AG09319 (cell line): ENCODE results near the gene QRFPR.
A peak's percentile ranks its signal among the peaks of the same experiment; 100 is the strongest.
"Not testable (repeated sequence)": the region's sequence is repeated elsewhere in the genome, so short reads cannot be mapped to it uniquely, and the experiment has no call there.

Source experiments
- DNase-seq: peaks from one replicate; pipeline ENCODE4 v3.0.0-alpha.2; 2010; ENCODE audit warnings: low read depth; ENCODE audit errors: extremely low read depth
- TF ChIP-seq, protein P1 (sequence below): IDR thresholded peaks from 2 replicates; pipeline ENCODE4 v1.5.1; 2011; ENCODE audit warnings: low read depth, mild to moderate bottlenecking, inconsistent platforms, low read length, moderate library complexity

The QRFPR gene

DNA sequence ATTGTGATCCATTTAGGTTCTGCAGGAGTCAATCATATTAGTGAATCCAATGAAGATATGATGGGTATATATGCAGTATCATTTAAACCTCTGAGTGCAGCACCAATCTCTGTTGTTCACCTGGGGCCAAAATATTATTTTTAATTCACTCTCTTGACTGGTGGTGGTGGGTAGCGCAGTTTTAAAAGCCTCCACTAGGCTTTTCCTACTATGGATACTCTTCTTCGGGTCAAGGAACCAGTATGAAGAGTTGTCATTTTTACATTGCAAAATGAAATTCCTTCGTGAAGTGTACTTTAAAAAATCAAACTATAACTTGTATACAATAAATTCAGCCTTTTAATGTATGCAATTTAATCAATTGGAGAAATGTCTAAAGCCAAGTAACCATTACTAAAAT is 56.5 kb downstream of the QRFPR start:
- TF ChIP-seq, protein P1, sequence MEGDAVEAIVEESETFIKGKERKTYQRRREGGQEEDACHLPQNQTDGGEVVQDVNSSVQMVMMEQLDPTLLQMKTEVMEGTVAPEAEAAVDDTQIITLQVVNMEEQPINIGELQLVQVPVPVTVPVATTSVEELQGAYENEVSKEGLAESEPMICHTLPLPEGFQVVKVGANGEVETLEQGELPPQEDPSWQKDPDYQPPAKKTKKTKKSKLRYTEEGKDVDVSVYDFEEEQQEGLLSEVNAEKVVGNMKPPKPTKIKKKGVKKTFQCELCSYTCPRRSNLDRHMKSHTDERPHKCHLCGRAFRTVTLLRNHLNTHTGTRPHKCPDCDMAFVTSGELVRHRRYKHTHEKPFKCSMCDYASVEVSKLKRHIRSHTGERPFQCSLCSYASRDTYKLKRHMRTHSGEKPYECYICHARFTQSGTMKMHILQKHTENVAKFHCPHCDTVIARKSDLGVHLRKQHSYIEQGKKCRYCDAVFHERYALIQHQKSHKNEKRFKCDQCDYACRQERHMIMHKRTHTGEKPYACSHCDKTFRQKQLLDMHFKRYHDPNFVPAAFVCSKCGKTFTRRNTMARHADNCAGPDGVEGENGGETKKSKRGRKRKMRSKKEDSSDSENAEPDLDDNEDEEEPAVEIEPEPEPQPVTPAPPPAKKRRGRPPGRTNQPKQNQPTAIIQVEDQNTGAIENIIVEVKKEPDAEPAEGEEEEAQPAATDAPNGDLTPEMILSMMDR: no peak
- DNase-seq: no peak

DNA sequence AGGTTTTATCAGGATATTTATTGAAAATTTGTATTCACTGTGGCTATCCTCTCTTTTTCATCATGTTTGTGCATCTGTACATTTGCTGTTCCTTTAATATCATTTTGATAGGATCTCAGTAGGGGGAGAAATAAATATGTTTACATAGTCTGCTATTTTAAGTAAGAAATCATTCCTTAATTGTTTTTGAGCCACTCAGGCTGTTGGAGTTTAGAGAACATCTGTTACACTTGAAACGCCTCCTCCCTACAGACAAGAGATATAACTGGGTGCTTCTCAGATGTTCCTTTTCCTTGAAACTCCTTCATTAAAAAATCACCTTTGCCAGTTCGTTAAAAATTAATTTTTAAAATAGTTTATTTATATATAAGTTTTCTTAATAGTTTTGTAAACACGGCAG is 59.4 kb downstream of the QRFPR start:
- TF ChIP-seq, protein P1: no peak
- no peak for DNase-seq

DNA sequence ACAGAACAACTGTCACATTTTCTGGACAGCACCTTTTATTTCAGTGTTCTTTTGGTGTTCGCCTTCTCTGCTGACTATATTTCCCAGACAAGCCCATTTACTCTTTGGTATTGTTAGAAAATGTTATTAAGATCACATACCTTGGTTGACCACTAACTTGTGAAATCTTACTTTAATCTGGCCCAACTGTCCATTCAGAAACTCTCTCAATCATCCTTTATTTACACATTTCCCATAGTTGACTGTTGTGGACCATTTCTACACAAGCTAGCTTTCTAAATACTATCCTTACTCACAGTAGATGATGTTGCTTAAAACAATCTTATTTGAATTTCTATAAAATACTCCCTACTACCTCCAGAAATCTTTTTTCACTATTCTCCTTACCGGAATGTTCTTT is 64.7 kb downstream of the QRFPR start:
- TF ChIP-seq, protein P1: no peak
- no peak for DNase-seq

DNA sequence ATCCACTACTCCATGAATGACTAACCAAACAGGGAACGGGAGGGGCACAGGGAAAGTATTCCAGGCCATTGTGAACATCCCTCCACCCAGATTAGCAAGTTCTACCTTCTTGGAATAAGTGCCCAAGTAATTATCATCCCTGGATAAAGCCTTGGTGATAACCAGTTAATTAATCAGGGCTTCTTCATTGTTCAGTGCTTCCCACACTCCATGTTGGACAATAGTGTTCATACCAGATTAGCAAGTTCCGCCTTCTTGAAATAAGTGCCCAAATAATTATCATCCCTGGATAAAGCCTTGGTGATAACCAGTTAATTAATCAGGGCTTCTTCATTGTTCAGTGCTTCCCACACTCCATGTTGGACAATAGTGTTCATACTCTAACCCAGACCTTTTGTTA is 67.4 kb downstream of the QRFPR start:
- DNase-seq: not testable (repeated sequence)

DNA sequence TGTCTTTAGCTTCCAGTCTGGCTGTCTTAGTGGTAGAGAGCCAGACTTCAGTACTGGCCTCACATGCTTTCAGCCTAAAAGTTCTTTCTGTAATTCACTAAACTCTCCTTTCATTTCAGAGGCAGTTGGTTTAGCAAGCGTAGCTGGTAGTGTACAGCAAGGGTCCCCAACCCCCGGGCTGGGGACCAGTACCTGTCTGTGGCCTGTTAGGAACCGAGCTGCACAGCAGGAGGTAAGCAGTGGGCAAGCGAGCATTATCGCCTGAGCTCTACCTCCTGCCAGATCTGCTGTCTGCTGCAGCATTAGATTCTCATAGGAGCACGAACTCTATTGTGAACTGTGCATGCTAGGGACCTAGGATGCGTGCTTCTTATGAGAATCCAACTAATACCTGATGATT is 72.0 kb downstream of the QRFPR start:
- DNase-seq: no peak
- TF ChIP-seq, protein P1: no peak

DNA sequence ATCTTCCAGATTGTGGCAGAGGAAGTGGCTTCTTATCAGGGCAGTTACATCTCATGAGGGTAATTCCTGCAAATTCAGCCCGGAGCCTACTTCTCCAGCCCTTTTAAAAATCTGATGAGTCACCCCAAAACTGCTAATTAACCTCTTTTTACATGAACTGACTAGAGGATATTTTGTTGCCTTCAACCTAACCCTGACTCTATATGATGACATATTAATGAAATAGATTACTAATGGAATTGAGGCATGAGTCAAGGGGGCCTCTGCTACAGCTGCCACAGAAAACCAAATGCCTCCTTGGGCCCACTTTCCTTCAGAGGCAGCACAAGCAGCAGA is 72.5 kb downstream of the QRFPR start:
- DNase-seq: no peak
- TF ChIP-seq, protein P1: no peak

DNA sequence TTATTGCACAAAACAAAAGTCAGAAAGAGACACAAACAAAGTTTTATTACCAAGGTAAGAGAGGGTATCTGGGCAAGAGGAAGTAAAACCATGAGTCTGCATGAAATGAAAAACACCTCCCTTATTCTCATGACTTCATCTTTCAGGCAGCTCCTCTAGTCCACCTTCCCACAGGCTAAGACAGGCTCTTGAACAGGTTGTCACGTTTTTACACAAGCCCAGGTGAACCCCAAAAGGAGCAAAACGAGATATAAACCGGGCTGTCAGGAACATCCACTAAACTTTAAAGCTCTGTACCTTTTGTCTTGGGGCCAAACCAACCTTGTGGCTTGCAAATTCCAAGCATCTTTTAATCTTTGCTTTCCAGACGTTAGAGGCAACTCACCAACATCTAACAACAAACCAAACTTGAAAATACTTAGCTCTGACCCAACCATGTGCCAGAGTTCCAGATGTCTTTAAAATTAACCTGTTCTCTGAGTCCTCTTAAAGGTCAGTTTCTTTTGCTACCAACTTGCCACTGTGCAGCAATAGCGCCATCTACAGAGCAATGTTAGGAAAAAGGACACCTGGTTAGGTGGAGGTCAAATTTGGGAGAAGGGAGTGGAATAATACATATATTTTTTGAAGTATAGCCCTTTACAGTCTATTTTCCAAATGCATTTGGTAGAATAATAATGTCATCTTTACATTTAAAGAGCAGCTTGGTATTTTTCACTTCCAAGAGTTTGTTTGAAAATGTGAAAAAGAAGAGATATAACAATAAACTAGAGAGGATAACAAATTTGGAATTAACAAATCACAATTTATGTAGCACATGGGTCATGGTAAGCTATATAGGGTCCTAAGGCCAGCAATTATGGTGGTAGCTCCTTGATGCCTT is 73.1 kb downstream of the QRFPR start:
- TF ChIP-seq, protein P1: peak; percentile 72
- no peak for DNase-seq

DNA sequence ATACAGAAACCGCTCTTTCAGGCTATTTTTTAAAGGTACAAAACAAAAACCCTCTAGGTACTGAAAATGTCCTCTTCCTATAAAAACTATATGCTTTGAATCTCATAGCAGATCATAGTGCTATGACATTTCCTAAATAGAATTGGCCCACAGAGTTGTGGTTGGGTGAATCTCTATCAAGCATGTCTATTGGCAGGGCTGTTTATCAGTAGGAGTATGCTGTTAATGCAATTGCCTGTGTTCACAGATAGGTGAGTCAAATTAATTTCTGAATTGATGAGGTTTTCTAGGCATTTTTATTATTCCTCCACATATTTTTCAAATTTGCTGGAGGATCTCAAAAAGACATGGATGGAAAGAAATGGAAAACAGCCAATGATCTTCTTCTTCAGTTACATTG is 73.9 kb downstream of the QRFPR start:
- TF ChIP-seq, protein P1: no peak
- no peak for DNase-seq
